NCI-H2196 (cell line): ENCODE results near the gene POLD3.
A peak's percentile ranks its signal among the peaks of the same experiment; 100 is the strongest.

Experiments
- DNase-seq: peaks from one replicate; lab custom pipeline; 2025; ENCODE audit not compliant: unreplicated experiment; lab: John Stamatoyannopoulos, UW

Gene POLD3

DNA sequence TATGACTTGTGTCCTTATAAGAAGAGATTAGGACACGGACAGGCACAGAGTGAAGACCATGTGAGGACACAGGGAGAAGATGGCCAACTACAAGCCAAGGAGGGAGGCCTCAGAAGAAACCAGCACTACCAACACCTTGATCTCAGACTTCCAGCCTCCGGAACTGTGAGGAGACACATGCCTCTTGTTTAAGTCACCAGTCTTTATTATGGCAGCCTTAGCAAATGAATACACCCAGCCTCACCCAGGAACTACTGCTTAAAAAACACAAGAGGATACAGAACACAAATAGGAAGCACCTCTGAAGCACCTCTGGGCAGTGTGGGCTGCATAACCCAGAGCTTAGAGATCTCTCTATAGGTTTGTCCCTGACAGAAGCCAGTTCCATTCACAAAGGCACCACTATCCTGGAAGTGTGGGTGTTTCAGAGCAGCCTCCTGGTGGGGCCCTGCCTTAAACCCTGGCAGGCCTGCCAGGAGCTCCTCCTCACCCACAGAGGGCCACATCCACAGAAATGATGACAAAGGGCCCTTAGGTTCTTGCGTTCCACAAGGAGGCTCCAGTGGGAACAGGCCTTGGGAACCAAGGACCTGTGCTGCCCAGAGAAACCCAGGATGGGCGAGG, 80.1 kb downstream of the POLD3 start:
- DNase-seq: no peak

DNA sequence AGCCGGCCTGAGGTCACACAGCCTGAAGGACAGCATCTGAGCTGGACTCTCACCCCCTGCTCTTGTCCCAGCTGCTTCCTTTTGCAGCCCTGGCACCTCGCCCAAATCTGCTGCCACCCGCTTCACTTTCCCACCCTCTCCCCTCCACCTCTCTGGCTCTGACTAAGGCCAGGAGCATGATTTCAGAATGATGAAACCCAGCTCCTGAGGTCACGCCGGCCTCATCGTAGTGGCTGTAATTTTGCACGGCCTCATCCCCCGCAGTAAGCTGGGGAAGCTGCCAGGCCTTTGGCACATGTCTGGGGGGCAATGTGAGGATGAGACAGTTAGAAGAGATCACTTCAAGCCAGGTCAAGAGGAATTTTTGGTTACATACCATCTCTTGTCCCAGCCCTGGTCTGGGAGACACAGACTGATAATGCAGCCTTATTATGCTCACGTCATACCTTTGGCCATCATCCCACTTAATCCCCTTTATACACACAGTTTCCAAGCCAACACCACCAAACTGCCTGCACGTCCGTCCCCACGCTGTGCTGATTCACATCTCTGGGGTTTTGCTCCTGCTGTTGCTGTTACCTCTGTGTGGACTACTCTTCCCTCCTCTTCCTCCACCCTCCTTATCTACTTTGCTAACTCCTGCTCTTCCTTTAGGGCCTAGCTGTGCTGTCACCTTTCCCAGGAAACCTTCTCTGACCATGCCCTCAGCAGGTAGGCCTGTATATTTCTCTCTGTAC, 80.7 kb downstream of the POLD3 start:
- DNase-seq: peak; percentile 42

DNA sequence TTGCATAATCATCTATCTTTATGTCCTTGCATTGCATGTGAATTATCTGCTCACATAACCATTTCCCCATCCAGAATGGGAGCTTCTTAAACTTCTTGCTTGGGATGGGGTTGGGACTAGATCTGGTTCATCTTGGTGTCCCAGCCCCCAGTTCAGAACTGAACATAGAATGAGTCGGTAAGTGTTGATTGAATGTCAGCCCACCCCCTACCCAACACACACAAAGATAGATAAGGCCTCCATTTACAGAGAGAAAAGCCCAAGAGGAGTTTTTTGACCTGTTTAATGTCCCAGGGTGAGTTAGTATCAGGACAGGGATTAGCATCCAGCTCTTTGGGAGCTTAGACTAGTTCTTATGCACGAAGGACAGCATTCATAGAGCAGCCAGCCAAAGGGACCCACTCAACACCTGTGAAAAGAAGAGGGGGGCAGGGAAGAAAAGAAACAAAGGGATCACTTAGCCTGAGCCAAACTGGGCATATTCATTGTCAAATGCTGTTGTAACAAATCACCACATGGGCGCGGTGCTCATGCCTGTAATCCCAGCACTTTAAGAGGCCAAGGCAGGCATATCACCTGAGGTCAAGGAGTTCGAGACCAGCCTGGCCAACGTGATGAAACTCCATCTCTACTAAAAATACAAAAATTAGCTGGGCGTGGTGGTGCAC, 81.4 kb downstream of the POLD3 start:
- no peak for DNase-seq

DNA sequence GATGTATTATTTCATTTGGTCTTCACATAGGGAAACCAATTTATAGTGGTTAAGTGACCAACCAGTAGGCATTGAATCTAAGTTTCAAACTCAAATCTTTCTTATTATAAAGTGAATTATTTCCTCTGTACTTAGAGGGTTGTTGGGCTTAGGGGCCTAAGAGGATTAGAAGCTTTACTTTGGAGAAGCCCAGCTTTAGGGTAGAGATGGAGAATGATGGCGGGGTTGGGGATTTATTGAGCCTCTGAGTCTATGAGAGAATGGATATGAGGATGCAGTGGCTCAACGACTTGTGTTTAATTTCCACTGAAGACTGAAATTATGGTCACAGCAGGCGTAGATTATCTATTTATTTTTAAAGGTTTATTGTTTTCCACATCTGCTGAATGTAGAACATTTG, 83.4 kb downstream of the POLD3 start:
- DNase-seq: no peak

DNA sequence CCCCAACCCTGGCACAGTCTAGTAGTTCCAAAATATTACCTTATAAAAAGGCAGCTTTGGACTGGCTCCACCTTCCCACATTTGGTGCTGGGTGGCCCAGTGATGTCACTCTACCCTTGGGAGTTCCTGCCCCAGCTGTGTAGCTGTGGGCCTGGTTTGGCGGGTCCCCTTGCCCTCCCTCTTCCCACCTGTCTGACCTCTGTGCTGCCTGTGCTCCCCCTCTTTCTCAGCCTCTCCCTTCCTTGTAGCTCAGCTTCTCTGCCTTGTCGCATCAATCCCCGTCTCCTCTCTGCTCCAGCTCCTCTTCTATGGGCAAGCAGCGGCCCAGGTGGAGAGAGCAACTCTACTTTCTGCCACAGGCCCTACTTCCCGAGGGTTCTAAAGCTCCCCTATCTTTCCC, 84.2 kb downstream of the POLD3 start:
- DNase-seq: no peak

DNA sequence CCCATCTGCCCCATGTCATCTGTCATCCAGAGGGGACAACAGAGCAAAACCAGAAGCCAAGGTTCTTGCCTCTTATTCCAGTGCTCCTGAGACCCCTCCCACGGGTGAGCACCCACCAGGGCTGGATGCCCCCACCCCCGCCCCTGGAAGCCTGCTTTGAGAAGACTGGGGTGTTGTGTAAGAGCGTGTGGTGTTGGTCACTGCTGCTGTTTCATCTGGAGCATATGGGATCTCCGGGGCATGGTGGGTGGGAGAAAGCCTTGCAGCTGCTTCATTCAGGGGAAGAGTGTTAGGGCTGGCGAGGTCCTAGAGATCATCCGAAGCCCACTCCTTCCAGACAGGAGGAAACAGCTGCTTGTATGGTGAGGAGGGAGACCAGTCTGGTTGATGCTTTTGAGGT, 84.7 kb downstream of the POLD3 start:
- no peak for DNase-seq

DNA sequence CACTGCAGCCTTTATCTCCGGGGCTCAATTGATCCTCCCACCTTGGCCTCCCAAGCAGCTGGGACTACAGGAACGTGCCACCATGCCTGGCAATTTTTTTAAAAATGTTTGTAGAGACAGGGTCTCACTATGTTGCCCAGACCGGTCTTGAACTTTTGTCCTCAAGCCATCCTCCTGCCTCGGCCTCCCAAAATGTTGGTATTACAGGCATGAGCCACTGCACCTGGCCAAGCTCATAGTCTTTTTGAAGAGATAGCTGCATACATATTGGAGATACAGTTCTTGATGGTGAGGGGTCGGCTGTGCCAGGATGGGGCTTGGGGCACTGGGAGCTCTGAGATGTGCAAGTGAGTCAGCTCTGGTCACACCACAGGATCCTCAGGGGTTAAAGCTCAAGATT, 85.7 kb downstream of the POLD3 start:
- no peak for DNase-seq

DNA sequence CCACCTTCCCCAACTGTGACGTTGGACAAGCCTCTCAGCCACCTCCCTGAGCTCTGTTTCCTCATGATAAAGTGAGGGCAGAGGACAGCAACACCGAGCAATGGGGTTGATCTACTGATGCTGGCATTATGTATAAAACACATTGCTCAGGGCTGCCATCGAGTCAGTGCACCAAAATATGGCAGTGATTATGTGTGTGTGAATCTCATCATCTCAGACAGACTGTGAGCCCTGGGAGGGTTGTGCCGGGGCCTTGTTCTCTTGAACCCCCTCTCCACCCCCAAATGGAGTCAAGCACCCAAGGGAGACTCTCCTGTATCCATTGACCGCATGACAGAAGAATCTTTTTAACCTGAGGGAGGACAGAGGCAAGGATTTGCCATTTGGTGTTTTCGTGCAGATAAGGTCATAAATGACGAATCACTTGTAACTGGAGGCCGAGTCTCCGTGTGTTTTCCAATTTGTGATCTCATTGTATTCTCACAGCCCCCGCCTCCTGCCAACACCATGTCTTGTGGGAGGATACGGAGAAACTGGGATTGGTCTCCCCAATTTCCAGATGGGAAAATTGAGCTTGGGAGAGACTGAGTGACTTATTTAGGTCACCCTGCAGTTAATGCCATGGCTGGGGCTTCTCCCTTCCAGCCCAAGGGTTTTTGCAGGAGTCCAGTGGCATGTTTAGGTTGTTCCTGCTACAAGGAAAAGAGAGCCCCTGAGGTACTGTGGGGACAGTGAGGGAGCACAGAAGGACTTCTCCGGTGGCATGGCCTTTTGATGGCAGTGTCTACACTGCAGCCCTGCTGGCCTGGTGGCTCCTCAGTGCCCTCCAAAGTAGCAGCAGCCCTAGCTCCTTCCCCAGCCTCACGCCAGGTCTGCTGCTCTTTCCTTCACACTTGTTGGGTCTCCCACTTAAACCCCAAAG, 86.5 kb downstream of the POLD3 start:
- no peak for DNase-seq

DNA sequence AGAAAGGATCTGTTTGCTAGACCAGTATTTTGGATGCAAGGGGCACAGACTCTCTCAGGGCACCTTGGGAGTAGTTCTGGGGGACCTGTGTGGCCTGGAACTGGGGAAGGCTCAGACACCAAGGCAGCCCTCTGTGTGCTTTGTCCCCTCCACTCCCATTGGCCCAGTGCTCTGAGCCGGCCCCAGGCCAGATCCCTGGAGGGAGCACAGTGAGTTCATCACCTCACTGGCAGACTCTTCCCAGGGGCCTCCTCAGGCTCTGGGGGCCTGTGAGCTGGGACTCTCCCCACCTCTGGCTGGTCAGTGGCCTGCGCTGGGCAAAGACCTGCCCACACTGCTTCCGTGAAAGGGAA, 87.1 kb downstream of the POLD3 start:
- DNase-seq: no peak

DNA sequence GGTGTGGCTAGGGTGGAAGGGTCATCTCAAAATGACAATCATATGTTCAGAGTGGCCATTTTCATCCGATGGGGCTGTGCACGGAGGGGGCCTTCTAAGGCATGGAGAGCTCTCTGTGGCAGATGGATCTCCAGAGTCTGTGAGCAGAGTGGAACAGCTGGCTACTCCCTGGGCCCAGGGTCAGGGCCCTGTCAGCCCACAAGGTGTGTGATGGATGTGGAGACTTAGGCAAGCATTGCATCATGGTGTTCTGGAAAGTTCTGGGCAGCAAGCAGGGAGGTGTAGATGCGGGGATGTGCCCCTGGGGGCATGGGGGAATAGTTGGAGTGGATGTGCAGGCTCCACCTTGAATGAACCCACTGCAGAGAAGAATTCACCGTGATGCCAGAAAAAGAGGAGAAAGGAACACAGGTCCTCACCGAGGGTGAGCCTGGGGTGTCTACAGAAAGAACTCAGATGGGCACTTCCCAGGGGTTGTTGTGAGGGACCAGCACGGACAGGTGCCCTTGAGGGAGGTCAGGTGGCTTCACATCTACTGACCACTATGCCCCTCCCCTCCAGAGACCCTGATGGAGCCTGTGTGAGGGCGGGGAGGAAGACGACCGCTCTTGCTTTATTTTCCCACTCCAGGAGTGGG, 87.8 kb downstream of the POLD3 start:
- no peak for DNase-seq

DNA sequence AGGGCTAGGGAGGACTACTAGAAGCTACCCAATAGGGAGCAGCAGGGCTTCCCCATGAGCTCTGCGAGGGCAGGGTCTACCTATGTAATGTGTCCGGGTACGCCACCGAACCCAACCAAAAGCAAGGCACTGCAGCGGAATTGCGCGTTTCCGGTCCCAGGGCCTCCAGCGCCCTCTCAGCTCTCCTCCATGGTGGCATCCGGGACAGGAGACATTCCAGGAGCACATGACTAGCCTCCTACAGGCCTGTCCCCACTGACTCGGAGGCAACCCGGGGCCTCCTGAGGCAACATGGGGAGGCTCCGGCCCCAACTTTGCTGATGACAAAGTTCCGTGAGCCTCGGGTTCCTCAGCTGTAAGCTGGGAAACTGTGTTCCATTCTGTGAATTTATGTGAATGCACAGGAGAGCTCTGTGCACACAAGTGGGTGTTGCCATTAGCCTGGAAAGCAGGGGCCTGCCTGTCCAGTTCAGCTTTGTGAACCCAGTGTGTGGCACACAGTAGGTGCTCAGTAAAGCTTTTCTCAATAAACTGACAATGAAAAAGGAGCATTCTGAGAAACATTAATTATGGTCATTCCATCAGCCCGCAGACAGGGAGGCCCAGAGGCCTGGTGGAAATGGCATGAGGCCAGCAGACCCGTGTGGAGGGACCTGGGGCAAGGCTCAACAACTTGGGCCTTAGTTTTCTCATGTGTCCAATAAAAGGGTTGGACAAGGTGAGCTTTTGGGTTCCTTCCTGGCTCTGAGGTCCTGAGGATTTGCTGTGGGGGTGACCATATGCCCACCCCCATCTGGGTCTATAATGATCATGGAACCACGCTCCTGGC, 88.5 kb downstream of the POLD3 start:
- DNase-seq: no peak

DNA sequence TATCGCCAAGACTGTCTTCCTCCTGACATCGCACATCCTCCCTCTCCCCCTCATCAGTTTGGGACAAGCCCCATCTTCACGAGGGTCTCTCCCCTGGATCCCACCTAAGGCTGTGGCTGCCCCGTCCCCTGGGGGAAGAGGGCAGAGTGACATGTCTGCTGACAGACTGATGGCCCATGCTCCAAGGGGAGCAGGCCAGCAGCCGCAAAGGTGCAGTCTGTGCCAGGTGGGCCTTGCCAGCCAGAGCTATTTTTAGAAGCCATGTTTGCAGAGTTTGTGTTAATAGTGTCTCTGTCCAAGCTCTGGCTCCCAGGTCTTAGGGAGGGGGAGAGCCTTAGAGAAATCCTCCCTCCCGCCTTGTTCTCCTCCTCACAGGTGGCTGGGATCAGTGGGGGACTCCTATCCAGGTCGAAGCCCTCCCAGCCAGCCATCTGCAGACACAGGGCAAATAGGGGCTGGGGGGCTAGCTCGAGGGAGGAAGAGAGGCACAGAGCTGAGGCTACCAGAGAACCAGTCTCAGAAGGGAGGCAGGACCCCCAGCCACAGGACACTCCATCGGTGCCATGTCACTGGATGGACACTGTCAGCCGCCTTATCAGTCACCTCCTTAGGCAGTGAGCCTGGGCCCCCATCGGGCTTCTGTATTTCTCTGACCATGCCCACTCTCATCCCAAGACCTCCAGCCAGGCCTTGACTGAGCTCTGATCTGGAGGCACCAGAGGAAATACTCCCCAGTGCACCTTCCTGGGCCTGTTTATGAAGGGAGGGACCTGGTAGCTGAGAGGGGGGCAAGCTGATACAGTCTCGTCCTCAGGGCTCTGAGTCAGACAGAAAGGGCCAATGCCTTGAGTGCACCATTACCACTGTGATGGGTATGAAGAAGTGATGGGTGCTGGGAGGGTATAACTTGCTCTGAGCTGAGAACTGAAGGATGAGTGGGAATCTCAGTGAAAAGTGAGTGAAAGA, 89.6 kb downstream of the POLD3 start:
- DNase-seq: no peak

DNA sequence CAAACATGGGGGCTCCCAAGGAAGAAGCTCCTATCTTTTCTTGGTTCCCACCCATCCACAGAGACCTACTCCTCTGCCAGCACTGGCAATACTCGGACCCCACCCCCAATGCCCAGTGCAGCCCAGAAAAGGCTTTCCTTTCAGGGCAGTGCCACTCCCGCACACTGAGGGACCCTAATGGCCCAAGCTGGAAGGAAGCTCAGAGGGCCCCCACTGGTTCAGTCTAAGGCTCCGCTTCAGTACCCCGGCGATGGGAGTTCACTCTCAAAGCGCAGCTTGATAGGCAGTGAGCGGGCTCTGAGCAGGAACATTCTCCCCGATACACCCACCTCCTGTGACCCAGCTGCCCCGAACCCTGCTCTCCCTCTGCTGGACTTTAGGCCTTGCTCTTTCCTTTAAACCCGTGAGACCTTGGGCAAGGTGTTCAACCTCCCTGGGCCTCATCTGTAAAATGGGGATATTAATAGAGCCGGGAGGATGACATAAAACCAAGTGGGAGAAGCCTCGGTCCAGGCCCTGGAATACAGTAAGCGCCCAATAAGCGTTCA, 90.4 kb downstream of the POLD3 start:
- no peak for DNase-seq

DNA sequence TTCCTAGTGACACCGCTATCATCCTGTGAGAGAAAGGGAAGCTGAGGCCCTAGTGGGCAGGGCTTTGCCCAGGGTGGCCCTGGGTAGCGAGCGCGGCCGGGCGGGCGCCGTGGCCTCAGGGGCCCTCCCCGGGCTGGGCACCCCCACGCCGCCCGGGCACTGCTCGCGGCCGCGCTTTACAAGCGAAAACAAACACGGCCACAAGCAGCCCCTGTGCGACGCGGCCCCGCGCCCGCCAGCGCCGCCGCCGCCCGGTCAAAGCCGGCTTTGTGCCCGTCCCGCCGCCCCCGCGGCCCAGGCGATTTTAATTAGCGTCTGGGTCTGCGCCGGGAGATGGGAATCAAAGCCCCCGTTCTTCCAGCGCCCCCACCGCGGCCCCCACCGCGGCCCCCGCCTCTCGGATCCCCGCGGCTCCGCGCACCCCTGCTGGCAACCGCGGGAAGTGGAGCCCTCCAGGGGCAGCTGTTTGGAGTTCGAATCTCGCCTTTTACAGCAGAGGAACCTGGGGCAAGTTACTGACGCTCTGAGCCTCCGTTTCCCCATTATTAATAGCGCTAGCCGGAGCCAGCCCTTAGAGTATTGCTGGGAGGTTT, 91.0 kb downstream of the POLD3 start:
- no peak for DNase-seq

DNA sequence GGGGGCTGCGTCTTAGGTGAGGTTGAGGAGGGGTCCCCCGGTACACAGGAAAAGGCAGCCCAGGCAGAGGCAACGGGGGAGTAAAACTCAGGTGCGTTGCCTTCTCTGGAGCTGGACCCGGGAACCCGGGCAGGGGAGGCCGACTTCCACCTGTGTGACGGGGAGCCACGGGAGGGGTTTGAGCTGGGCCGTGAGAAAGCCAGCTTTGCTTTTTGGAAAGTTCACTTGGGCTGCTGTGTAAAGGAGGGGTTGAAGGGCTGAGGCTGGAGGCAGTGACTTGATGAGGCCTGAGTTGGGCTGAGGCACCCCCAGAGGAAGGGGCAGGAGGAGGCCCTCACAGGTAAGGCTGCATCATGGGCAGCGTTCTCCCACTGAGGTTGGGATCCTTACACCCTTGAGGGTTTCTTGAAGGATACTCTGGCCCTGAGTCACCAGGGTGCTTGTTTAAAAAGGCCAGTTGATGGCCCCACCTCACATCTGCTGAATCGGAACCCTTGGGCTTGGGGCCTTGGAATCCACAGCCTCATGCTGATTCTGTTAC, 91.6 kb downstream of the POLD3 start:
- DNase-seq: no peak

DNA sequence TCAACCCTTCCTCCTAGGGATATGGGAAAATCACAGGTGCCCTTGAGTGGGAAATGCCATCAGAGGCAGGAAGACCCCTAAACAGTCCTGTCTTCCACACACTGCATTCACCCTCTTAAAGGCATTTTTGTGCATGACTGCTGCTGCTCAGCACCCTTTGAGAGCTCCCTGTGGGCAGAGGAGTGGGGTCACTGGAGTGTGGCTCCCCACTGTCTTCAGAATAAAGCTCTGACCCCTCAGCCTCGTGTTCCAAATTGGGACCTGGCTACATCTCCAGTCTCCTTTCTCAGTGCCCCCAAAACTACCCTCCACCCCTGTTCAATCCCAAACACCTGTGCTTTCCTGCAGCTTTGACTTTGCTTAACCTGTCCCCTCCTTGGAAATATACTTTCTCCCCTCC, 92.3 kb downstream of the POLD3 start:
- no peak for DNase-seq

DNA sequence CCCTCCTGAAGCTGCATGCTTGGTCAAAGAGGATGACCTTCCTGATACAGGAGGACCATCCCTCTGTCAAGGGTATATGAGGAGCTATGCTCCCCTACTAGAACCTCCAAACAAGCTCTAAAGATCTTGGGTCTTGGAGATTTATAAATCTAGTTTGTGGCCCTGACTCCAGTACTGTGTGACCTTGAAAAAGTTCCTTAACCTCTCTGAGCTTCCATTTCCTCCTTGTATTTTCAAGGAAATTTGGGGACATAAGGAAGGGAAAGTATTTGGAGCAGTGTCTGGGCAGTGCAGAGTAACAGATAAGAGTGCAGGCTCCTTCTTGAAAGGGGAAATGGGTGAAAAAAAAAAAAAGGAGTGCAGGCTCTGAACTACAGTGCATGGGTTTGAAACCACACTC, 93.0 kb downstream of the POLD3 start:
- no peak for DNase-seq

DNA sequence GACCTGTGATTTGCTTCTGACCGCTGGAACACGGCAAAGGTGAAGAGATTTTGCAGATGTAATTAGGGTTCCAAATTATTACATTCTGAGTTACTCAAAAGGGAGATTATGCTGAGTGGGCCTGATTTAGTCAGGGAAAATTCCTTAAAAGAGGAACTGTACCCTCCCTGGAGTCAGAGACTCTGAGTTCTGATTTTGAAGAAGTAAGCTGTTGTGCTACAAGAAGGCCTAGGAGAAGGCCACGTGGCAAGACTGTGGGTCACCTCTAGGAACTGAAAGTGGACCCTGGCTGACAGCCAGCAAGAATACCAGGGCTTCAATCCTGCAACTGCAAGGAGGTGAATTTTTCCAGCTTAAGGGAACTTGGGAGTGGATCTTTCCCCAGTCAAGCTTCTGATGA, 93.5 kb downstream of the POLD3 start:
- DNase-seq: no peak
